GM12878 (cell line): ENCODE results near the gene LIN37. TPM values are rescaled to one million over a fixed set of nuclear protein-coding genes. Genes with fewer than 3 reads are reported as not detected.

Source experiments
- ATAC-seq: fragments of 200-7000 bp; cut with Tn5 transposase; 3 replicates; pipeline ENCODE4 v1.9.1; 2020; ENCODE audit warnings: mild to moderate bottlenecking, moderate library complexity
- BruUV-seq: library from RNA; stranded (reverse); fragments of 400-500 nt; replicated peaks from 2 replicates; lab custom pipeline; 2021; lab: Mats Ljungman, UMichigan
- CTCF ChIA-PET: fragments of 300-600 bp; sonication (Branson Sonifier 250); formaldehyde crosslinking; extraction: SDS; loops from one replicate; lab custom pipeline; 2021; ENCODE audit warnings: inconsistent platforms; lab: Yijun Ruan, JAX
- POLR2A ChIA-PET: fragments of 350-600 bp; formaldehyde crosslinking; extraction: SDS; loops from one replicate; lab custom pipeline; 2021; ENCODE audit warnings: inconsistent platforms; lab: Charles Lee
- RAD21 ChIA-PET: fragments of 300-600 bp; sonication (Branson Sonifier 250); formaldehyde crosslinking; loops from one replicate; lab custom pipeline; 2023; ENCODE audit warnings: antibody characterized with exemption; ENCODE audit not compliant: unreplicated experiment; lab: Charles Lee
- SMC1A ChIA-PET: fragments of 300-600 bp; sonication (Branson Sonifier 250); formaldehyde crosslinking; loops from one replicate; lab custom pipeline; 2023; ENCODE audit not compliant: unreplicated experiment, uncharacterized antibody; lab: Charles Lee
- DNase-seq: peaks from one replicate; pipeline ENCODE4 v3.0.0-alpha.2; 2011; ENCODE audit warnings: low read depth, low spot score
- FAIRE-seq: peaks from 3 replicates; lab custom pipeline; 2011; peaks lifted over from hg19 to GRCh38; lab: Jason Lieb, UNC
- H2AFZ ChIP-seq: 2 replicates; pipeline ENCODE4 v1.6.0; 2011; ENCODE audit warnings: low read depth, low read length, control low read depth; ENCODE audit not compliant: control insufficient read depth
- H3K27ac ChIP-seq: 2 replicates; pipeline ENCODE4 v1.5.1; 2011; ENCODE audit warnings: control low read depth; ENCODE audit not compliant: control insufficient read depth, insufficient read depth
- H3K27me3 ChIP-seq, 2 experiments: replicated peaks in 1 of 2; 2 replicates each; pipeline versions ENCODE4 v1.6.0 to v1.6.1; 2011; ENCODE audit warnings: low read length in 1 of 2; ENCODE audit not compliant: control insufficient read depth in 2 of 2, insufficient read depth in 2 of 2
- H3K36me3 ChIP-seq, 2 experiments: 2 replicates each; pipeline ENCODE4 v1.5.1; 2011; ENCODE audit warnings: low read length in 1 of 2; ENCODE audit not compliant: control insufficient read depth in 2 of 2, insufficient read depth in 2 of 2
- H3K4me1 ChIP-seq: 2 replicates; pipeline ENCODE4 v1.6.1; 2011; ENCODE audit warnings: mild to moderate bottlenecking, low read length, moderate library complexity, mixed read lengths; ENCODE audit not compliant: control insufficient read depth, insufficient read depth
- H3K4me2 ChIP-seq: 2 replicates; pipeline ENCODE4 v1.6.0; 2011; ENCODE audit warnings: control low read depth; ENCODE audit not compliant: control insufficient read depth, insufficient read depth
- H3K4me3 ChIP-seq: fragments of 200-600 bp; sonication (generic); 2 replicates; pipeline ENCODE4 v1.5.1; 2016
- H3K79me2 ChIP-seq: 2 replicates; pipeline ENCODE4 v1.6.0; 2011; ENCODE audit warnings: low read length; ENCODE audit not compliant: control insufficient read depth, insufficient read depth
- H3K9ac ChIP-seq: 2 replicates; pipeline ENCODE4 v1.8.0; 2011; ENCODE audit warnings: low read length, control low read depth, mixed read lengths; ENCODE audit not compliant: control insufficient read depth, insufficient read depth
- H3K9me3 ChIP-seq: replicated peaks from 3 replicates; pipeline ENCODE4 v1.5.1; 2011; ENCODE audit warnings: mild to moderate bottlenecking, low read length; ENCODE audit not compliant: control insufficient read depth, insufficient read depth
- H4K20me1 ChIP-seq: 2 replicates; pipeline ENCODE4 v1.6.0; 2011; ENCODE audit not compliant: control insufficient read depth, insufficient read depth
- CREB1 ChIP-seq: IDR thresholded peaks from 2 replicates; pipeline ENCODE4 v1.6.1; 2012; ENCODE audit warnings: low read depth, mild to moderate bottlenecking, inconsistent platforms
- JUND ChIP-seq: IDR thresholded peaks from 2 replicates; pipeline ENCODE4 v1.6.1; 2012; ENCODE audit warnings: low read depth, mild to moderate bottlenecking, low read length, improper control_type of control experiment, moderate library complexity
- NR2F1 ChIP-seq: fragments of 450-650 bp; conservative IDR thresholded peaks from 2 replicates; pipeline ENCODE4 v1.6.1; 2017; ENCODE audit warnings: mild to moderate bottlenecking
- POU2F2 ChIP-seq: IDR thresholded peaks from 3 replicates; pipeline ENCODE4 v1.6.1; 2011; ENCODE audit warnings: low read depth, mild to moderate bottlenecking, low read length, borderline replicate concordance
- RB1 ChIP-seq: fragments of 450-650 bp; formaldehyde crosslinking; IDR thresholded peaks from 2 replicates; pipeline ENCODE4 v1.6.1; 2017; ENCODE audit warnings: mild to moderate bottlenecking, borderline replicate concordance
- TBL1XR1 ChIP-seq: IDR thresholded peaks from 2 replicates; pipeline ENCODE4 v1.6.1; 2012; ENCODE audit warnings: low read depth, low read length, improper control_type of control experiment
- WGBS: methylation state at CpG from one replicate; pipeline ENCODE4 v1.1.6; 2016; ENCODE audit warnings: low lambda C conversion rate; ENCODE audit not compliant: insufficient replicate concordance, insufficient coverage; ENCODE audit errors: missing lambda C conversion rate; 5-methylcytosine and 5-hydroxymethylcytosine counted together
- in situ Hi-C: fragments of 300-500 bp; cut with MboI; formaldehyde crosslinking; loops from 9 replicates; pipeline ENCODE4 v1.14.3; 2018; ENCODE audit warnings: mixed read lengths
- intact Hi-C: fragments of 100-400 bp; cut with micrococcal nuclease; formaldehyde crosslinking; loops from one replicate; pipeline ENCODE4 v1.14.2; 2022; ENCODE audit not compliant: unreplicated experiment
- polyA plus RNA-seq, 11 experiments: library from polyadenylated mRNA; depleted of rRNA in 4 of 11; unstranded in 6 of 11; stranded (reverse) in 5 of 11; fragments of >200 nt; fragmentation: Nextera tagmentation in 4 of 11; fragmentation: Illumina TruSeq in 1 of 11; extraction: Ambion mirVana in 4 of 11; extraction: Trizol in 1 of 11; gene quantifications; 1 replicate in 1 of 11; 2 replicates in 10 of 11; pipeline versions ENCODE4 v1.2.1 to v1.2.3, GENCODE V29; 2011 to 2016; ENCODE audit warnings: inconsistent platforms in 2 of 11, missing spikeins in 2 of 11, low read depth in 1 of 11
- total RNA-seq, 4 experiments: library from RNA; depleted of rRNA in 3 of 4; stranded (reverse); fragments of >200 nt in 3 of 4; fragmentation: Illumina TruSeq in 1 of 4; extraction: Trizol in 1 of 4; gene quantifications; 2 replicates each; pipeline versions ENCODE4 v1.2.1 to v1.2.3, GENCODE V29; 2013 to 2021
- TF ChIP-seq, protein P1 (sequence below): IDR thresholded peaks from 2 replicates; pipeline ENCODE4 v1.6.1; 2011; ENCODE audit warnings: borderline replicate concordance, low read depth, mild to moderate bottlenecking, moderate library complexity, low read length; ENCODE audit not compliant: insufficient read depth, poor library complexity, severe bottlenecking
- TF ChIP-seq, protein P2 (sequence below): IDR thresholded peaks from 2 replicates; pipeline ENCODE4 v1.6.1; 2012; ENCODE audit warnings: low read depth, low read length, improper control_type of control experiment

LIN37 gene
- total and polyA plus RNA-seq, 10 of the 15 experiments (the other 5 are each of a cell fraction or from before 2014, with no cell fraction given), result 0.69 to 11.9 (median 7.6) TPM

DNA sequence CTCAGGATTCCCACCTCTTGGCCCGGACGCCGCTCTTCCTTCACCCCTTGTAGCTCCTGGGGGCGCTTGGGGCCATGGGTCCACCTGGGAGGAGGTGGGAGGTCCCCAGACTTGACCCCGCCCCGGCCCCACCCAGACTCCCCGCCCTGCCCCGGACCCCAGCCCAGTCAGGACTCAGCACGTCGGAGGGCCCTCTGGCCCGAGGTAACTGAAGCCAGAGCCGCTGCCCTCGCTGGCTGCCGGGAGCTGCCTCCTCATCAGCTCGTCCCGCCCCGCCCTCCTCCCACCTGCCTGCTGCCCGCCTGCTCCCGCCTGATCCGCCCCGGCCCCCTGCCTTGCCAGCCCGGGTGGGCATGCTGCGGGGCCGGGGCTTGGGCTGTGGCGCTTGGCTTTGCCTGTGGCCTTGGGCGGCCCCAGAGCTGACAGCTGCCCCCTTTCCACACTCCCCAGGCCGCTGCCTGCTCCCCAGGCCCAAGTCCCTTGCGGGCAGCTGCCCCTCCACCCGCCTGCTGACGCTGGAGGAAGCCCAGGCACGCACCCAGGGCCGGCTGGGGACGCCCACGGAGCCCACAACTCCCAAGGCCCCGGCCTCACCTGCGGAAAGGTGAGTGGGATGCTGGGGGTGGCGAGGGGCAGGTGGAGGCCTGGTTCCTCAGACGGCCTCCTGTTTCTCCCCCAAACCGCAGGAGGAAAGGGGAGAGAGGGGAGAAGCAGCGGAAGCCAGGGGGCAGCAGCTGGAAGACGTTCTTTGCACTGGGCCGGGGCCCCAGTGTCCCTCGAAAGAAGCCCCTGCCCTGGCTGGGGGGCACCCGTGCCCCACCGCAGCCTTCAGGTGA, 36.3 kb downstream of the LIN37 start:
- ChIA-PET CTCF (interaction anchor here (0.6 kb wide), 1 partner anchor 90 kb away, joined by 3 read pairs; no protein-coding TSS in a partner anchor), SMC1A (no interaction called here), RAD21 (interaction anchor here (0.6 kb wide), 1 partner anchor 100 kb away, joined by 3 read pairs; no protein-coding TSS in a partner anchor), POLR2A (no interaction called here)
- in situ Hi-C loops (no loop called here), intact Hi-C loops (no loop called here)
- TF ChIP-seq, protein P1, sequence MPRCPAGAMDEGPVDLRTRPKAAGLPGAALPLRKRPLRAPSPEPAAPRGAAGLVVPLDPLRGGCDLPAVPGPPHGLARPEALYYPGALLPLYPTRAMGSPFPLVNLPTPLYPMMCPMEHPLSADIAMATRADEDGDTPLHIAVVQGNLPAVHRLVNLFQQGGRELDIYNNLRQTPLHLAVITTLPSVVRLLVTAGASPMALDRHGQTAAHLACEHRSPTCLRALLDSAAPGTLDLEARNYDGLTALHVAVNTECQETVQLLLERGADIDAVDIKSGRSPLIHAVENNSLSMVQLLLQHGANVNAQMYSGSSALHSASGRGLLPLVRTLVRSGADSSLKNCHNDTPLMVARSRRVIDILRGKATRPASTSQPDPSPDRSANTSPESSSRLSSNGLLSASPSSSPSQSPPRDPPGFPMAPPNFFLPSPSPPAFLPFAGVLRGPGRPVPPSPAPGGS, result no peak
- TF ChIP-seq TBL1XR1, result no peak
- FAIRE-seq (no peak), DNase-seq (no peak), ATAC-seq (no peak)
- no peaks in the 10 kb centered on the region for H3K4me1 ChIP-seq
- no peaks in the 10 kb centered on the region for H3K79me2 ChIP-seq
- H3K4me3 ChIP-seq, result no peak overlapping the region
- BruUV-seq, result no TSS peak
- H3K4me2 ChIP-seq, result no peak overlapping the region
- H2AFZ ChIP-seq, result no peak overlapping the region
- no peaks in the 10 kb centered on the region for H4K20me1 ChIP-seq
- H3K27ac ChIP-seq, result no peak overlapping the region
- 64% methylated on average over 20 of the region's 45 CpGs for WGBS
- H3K27me3 ChIP-seq, result no peaks in the 10 kb centered on the region
- H3K9ac ChIP-seq, result no peak overlapping the region
- H3K36me3 ChIP-seq, result no peaks in the 10 kb centered on the region; a peak in 1 of 4 replicates
- no peaks in the 10 kb centered on the region for H3K9me3 ChIP-seq

DNA sequence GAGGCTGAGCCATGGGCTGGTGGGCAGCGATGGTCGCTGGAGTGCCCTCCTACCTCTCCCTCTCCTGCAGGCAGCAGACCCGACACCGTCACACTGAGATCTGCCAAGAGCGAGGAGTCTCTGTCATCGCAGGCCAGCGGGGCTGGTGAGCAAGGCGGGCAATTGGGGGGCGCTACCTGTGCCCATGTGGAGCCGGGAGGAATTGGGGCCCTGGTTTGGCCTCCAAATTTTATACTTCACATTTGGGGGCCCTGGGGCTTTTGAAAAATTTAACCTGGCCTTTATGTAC, 36.9 kb downstream of the LIN37 start:
- H3K36me3 ChIP-seq, result no peaks in the 10 kb centered on the region; a peak in 1 of 4 replicates
- intact Hi-C loops, result no loop called here
- H3K9ac ChIP-seq, result no peak overlapping the region
- no peak overlapping the region for H3K4me2 ChIP-seq
- no peak overlapping the region for H3K4me3 ChIP-seq
- ChIA-PET SMC1A (no interaction called here), RAD21 (no interaction called here), CTCF (no interaction called here), POLR2A (no interaction called here)
- in situ Hi-C loops, result no loop called here
- H3K27me3 ChIP-seq, result no peaks in the 10 kb centered on the region
- H4K20me1 ChIP-seq, result no peaks in the 10 kb centered on the region
- 78% methylated on average over 10 of the region's 10 CpGs for WGBS
- no peaks in the 10 kb centered on the region for H3K9me3 ChIP-seq
- DNase-seq, result no peak
- no peak overlapping the region for H2AFZ ChIP-seq
- FAIRE-seq, result no peak
- TF ChIP-seq JUND (no peak), POU2F2 (no peak), NR2F1 (no peak), RB1 (no peak), CREB1 (no peak)
- TF ChIP-seq, protein P2, sequence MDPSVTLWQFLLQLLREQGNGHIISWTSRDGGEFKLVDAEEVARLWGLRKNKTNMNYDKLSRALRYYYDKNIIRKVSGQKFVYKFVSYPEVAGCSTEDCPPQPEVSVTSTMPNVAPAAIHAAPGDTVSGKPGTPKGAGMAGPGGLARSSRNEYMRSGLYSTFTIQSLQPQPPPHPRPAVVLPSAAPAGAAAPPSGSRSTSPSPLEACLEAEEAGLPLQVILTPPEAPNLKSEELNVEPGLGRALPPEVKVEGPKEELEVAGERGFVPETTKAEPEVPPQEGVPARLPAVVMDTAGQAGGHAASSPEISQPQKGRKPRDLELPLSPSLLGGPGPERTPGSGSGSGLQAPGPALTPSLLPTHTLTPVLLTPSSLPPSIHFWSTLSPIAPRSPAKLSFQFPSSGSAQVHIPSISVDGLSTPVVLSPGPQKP, result no peak
- no peak for ATAC-seq
- H3K79me2 ChIP-seq, result no peaks in the 10 kb centered on the region
- no peak overlapping the region for H3K27ac ChIP-seq
- BruUV-seq, result no TSS peak
- H3K4me1 ChIP-seq, result no peaks in the 10 kb centered on the region
